GM12878 (cell line): ENCODE results near the gene REM1. TPM values are rescaled to one million over a fixed set of nuclear protein-coding genes. Genes with fewer than 3 reads are reported as not detected.

Experiments
- ATF3 ChIP-seq: IDR thresholded peaks from 2 replicates; pipeline ENCODE4 v1.6.1; 2011; ENCODE audit warnings: low read depth, mild to moderate bottlenecking, low read length, moderate library complexity, borderline replicate concordance; ENCODE audit errors: extremely low read depth
- BCL3 ChIP-seq: IDR thresholded peaks from 2 replicates; pipeline ENCODE4 v1.6.1; 2011; ENCODE audit warnings: borderline replicate concordance, low read depth, mild to moderate bottlenecking, moderate library complexity, low read length; ENCODE audit not compliant: insufficient read depth, poor library complexity, severe bottlenecking
- BHLHE40 ChIP-seq, 2 experiments: fragments of 450-650 bp in 1 of 2; IDR thresholded peaks; 2 replicates each; pipeline ENCODE4 v1.6.1; 2011 to 2017; ENCODE audit warnings: low read depth in 2 of 2, borderline replicate concordance in 1 of 2, improper control_type of control experiment in 1 of 2, low read length in 1 of 2, mild to moderate bottlenecking in 1 of 2
- CBX3 ChIP-seq: fragments of 200-600 bp; sonication (generic); IDR thresholded peaks from 2 replicates; pipeline ENCODE4 v1.6.1; 2016; ENCODE audit warnings: low read depth, borderline replicate concordance
- CHD4 ChIP-seq: fragments of 200-600 bp; sonication (generic); IDR thresholded peaks from 2 replicates; pipeline ENCODE4 v1.6.1; 2016; ENCODE audit warnings: mild to moderate bottlenecking
- CREB1 ChIP-seq: IDR thresholded peaks from 2 replicates; pipeline ENCODE4 v1.6.1; 2012; ENCODE audit warnings: low read depth, mild to moderate bottlenecking, inconsistent platforms
- HCFC1 ChIP-seq: fragments of 150-350 bp; IDR thresholded peaks from 2 replicates; pipeline ENCODE4 v1.6.1; 2014; ENCODE audit warnings: low read length
- LARP7 ChIP-seq: fragments of 450-650 bp; IDR thresholded peaks from 2 replicates; pipeline ENCODE4 v1.6.1; 2017; ENCODE audit warnings: mild to moderate bottlenecking
- MEF2A ChIP-seq: IDR thresholded peaks from 2 replicates; pipeline ENCODE4 v1.6.1; 2011; ENCODE audit warnings: low read depth, mild to moderate bottlenecking, low read length, moderate library complexity; ENCODE audit not compliant: insufficient read depth
- MYC ChIP-seq: IDR thresholded peaks from 2 replicates; pipeline ENCODE4 v1.6.1; 2011; ENCODE audit warnings: mild to moderate bottlenecking, low read length, moderate library complexity, inconsistent platforms; ENCODE audit not compliant: insufficient read depth, insufficient replicate concordance, insufficient read length, severe bottlenecking
- NBN ChIP-seq: fragments of 450-650 bp; IDR thresholded peaks from 2 replicates; pipeline ENCODE4 v1.6.1; 2016
- NRF1 ChIP-seq: conservative IDR thresholded peaks from 2 replicates; pipeline ENCODE4 v1.6.1; 2011; ENCODE audit warnings: mild to moderate bottlenecking, low read depth, low read length, improper control_type of control experiment
- PAX5 ChIP-seq: IDR thresholded peaks from 2 replicates; pipeline ENCODE4 v1.6.1; 2011; ENCODE audit warnings: low read depth, low read length, borderline replicate concordance
- PAX8 ChIP-seq: fragments of 450-650 bp; IDR thresholded peaks from 2 replicates; pipeline ENCODE4 v1.6.1; 2017; ENCODE audit warnings: mild to moderate bottlenecking, moderate library complexity
- PML ChIP-seq: IDR thresholded peaks from 2 replicates; pipeline ENCODE4 v1.6.1; 2012; ENCODE audit warnings: low read length, inconsistent platforms
- POLR2AphosphoS2 ChIP-seq: IDR thresholded peaks from 2 replicates; pipeline ENCODE4 v1.6.1; 2011; ENCODE audit warnings: low read depth, mild to moderate bottlenecking, low read length, improper control_type of control experiment, moderate library complexity
- RCOR1 ChIP-seq: conservative IDR thresholded peaks from 2 replicates; pipeline ENCODE4 v1.6.1; 2012; ENCODE audit warnings: low read depth, low read length, improper control_type of control experiment
- RFX5 ChIP-seq: IDR thresholded peaks from 2 replicates; pipeline ENCODE4 v1.6.1; 2011; ENCODE audit warnings: low read depth, low read length, improper control_type of control experiment
- SIN3A ChIP-seq: IDR thresholded peaks from 2 replicates; pipeline ENCODE4 v1.6.1; 2012; ENCODE audit warnings: low read depth, low read length, improper control_type of control experiment
- SIX5 ChIP-seq: IDR thresholded peaks from 2 replicates; pipeline ENCODE4 v1.6.1; 2011; ENCODE audit warnings: mild to moderate bottlenecking, low read depth, low read length, moderate library complexity; ENCODE audit not compliant: severe bottlenecking
- SMAD5 ChIP-seq: IDR thresholded peaks from 2 replicates; pipeline ENCODE4 v1.6.1; 2016; ENCODE audit warnings: antibody characterized with exemption, low read depth
- SREBF2 ChIP-seq: IDR thresholded peaks from 2 replicates; pipeline ENCODE4 v1.6.1; 2012; ENCODE audit warnings: mild to moderate bottlenecking, low read length
- STAT3 ChIP-seq: IDR thresholded peaks from 2 replicates; pipeline ENCODE4 v1.6.1; 2011; ENCODE audit warnings: low read depth, low read length, improper control_type of control experiment
- SUPT20H ChIP-seq: IDR thresholded peaks from 2 replicates; pipeline ENCODE4 v1.6.1; 2011; ENCODE audit warnings: low read depth, mild to moderate bottlenecking, low read length, moderate library complexity, borderline replicate concordance; ENCODE audit not compliant: control insufficient read depth
- ZNF217 ChIP-seq: fragments of 450-650 bp; IDR thresholded peaks from 2 replicates; pipeline ENCODE4 v1.6.1; 2017; ENCODE audit warnings: antibody characterized with exemption, mild to moderate bottlenecking
- ZNF687 ChIP-seq: fragments of 450-650 bp; IDR thresholded peaks from 2 replicates; pipeline ENCODE4 v1.6.1; 2017; ENCODE audit warnings: mild to moderate bottlenecking, moderate library complexity
- polyA plus RNA-seq, 11 experiments: library from polyadenylated mRNA; depleted of rRNA in 4 of 11; unstranded in 6 of 11; stranded (reverse) in 5 of 11; fragments of >200 nt; fragmentation: Nextera tagmentation in 4 of 11; fragmentation: Illumina TruSeq in 1 of 11; extraction: Ambion mirVana in 4 of 11; extraction: Trizol in 1 of 11; gene quantifications; 1 replicate in 1 of 11; 2 replicates in 10 of 11; pipeline versions ENCODE4 v1.2.1 to v1.2.3, GENCODE V29; 2011 to 2016; ENCODE audit warnings: inconsistent platforms in 2 of 11, missing spikeins in 2 of 11, low read depth in 1 of 11
- total RNA-seq, 4 experiments: library from RNA; depleted of rRNA in 3 of 4; stranded (reverse); fragments of >200 nt in 3 of 4; fragmentation: Illumina TruSeq in 1 of 4; extraction: Trizol in 1 of 4; gene quantifications; 2 replicates each; pipeline versions ENCODE4 v1.2.1 to v1.2.3, GENCODE V29; 2013 to 2021

REM1 gene
- total and polyA plus RNA-seq, 10 of the 15 experiments (the other 5 are each of a cell fraction or from before 2014, with no cell fraction given), result not detected

GRCh38 chr20:31514154-31515071 lies 39.3 kb downstream of the REM1 start, which contains the start of gene HM13 (continued):
- TF ChIP-seq CBX3 (no peak), SREBF2 (no peak), PML (no peak), SUPT20H (no peak), NBN (0 out of 2 replicates have a peak, but pooled peaks have one; percentile 18), MEF2A (no peak), SIN3A (peak; percentile 79), BCL3 (no peak), PAX5 (peak; percentile 50; the same call in 1 of the 2 replicates), CHD4 (no peak), ZNF217 (no peak), HCFC1 (peak; percentile 56), ATF3 (no peak), ZNF687 (peak; percentile 54; the same call in 1 of the 2 replicates), SIX5 (no peak), POLR2AphosphoS2 (peak; percentile 64; the same call in 1 of the 2 replicates), PAX8 (no peak), RCOR1 (0 out of 2 replicates have a peak, but pooled peaks have one; percentile 43), RFX5 (peak; percentile 39; the same call in 1 of the 2 replicates), SMAD5 (no peak), LARP7 (peak; percentile 78), NRF1 (peak; percentile 68), MYC (peak; percentile 27), CREB1 (peak; percentile 89), STAT3 (no peak), BHLHE40 (IDR thresholded peaks at IDR 0.05; ENCODE audit: borderline replicate concordance in 1 of 2, low read depth in 2 of 2, low read length in 1 of 2) (peak; percentile 75 to 90)
